Measurements from ENCODE around the gene LDB3. TPM values are rescaled to one million over a fixed set of nuclear protein-coding genes. Genes with fewer than 3 reads are reported as not detected.

Gene LDB3
- total and polyA plus RNA-seq, 12 donors = 162 to 1,738 (median 1,513) TPM

GRCh38 chr10:86681047-86681446 lies 12.7 kb downstream of the LDB3 start:
- peak; percentile 35 to 54 (median 50) for ATAC-seq
- Histone ChIP-seq H3K9me3 (no peaks in the 10 kb centered on the region), H3K36me3 (peaks cover 0 to 36% (median 7%) of the 10 kb centered on the region in 9 donors), H3K27me3 (peaks cover 0 to 7% (median 0%) of the 10 kb centered on the region in 7 donors), H3K27ac (peak overlapping the region; percentile 66 to 100 (median 90)), H3K4me1 (peaks cover 30 to 100% (median 68%) of the 10 kb centered on the region in 9 donors), H3K4me3 (peak overlapping the region in 3 of 10 donors; percentile 10 to 14 (median 12))
- intact Hi-C loops (cut with DNase I) = no loop called here
- DNase-seq = peak; percentile 67 to 77
- no peak for TF ChIP-seq CTCF (IDR thresholded peaks at IDR 0.05)
- 44 to 53% methylated on average over 14 of the region's 14 CpGs for WGBS, 2 donors

- H3K27me3 ChIP-seq = peaks cover 0 to 11% (median 6%) of the 10 kb centered on the region in 7 donors
- peak overlapping the region; percentile 66 to 100 (median 90) for H3K27ac ChIP-seq
- DNase-seq (no peak), ATAC-seq (no peak)
- H3K4me3 ChIP-seq = peak overlapping the region in 3 of 10 donors; percentile 4 to 14 (median 10)
- intact Hi-C loops (cut with DNase I) = no loop called here
- peaks cover 0 to 36% (median 7%) of the 10 kb centered on the region in 9 donors for H3K36me3 ChIP-seq
- H3K9me3 ChIP-seq = no peaks in the 10 kb centered on the region
- TF ChIP-seq CTCF (IDR thresholded peaks at IDR 0.05) = no peak
- 63 to 65% methylated on average over 22 of the region's 22 CpGs for WGBS, 2 donors
- H3K4me1 ChIP-seq = peaks cover 28 to 100% (median 63%) of the 10 kb centered on the region in 9 donors
These were observed 13.5 kb downstream of the LDB3 start for GRCh38 chr10:86681722-86682386.

- H3K27me3 ChIP-seq = peaks cover 0 to 17% (median 6%) of the 10 kb centered on the region in 7 donors
- DNase-seq (no peak), ATAC-seq (peak in 1 of 8 donors; percentile 2)
- peaks cover 0 to 36% (median 7%) of the 10 kb centered on the region in 9 donors for H3K36me3 ChIP-seq
- H3K4me1 ChIP-seq = peaks cover 28 to 100% (median 67%) of the 10 kb centered on the region in 9 donors
- 57 to 75% methylated on average over 2 of the region's 2 CpGs for WGBS, 2 donors
- intact Hi-C loops (cut with DNase I) = no loop called here
- no peak overlapping the region for H3K4me3 ChIP-seq
- peak overlapping the region; percentile 66 to 100 (median 90) for H3K27ac ChIP-seq
- TF ChIP-seq CTCF (IDR thresholded peaks at IDR 0.05) = no peak
- no peaks in the 10 kb centered on the region for H3K9me3 ChIP-seq
These were observed 14.4 kb downstream of the LDB3 start for GRCh38 chr10:86682675-86683074.

- intact Hi-C loops (cut with DNase I) = loop anchor here in 3 of 10 donors (2.0 to 5.0 kb wide), 2 partner anchors 20 to 37 kb away; no protein-coding TSS in a partner anchor
- peak; percentile 50 to 79 (median 61) for TF ChIP-seq CTCF (IDR thresholded peaks at IDR 0.05)
- H3K4me1 ChIP-seq = peaks cover 28 to 100% (median 64%) of the 10 kb centered on the region in 9 donors
- DNase-seq = peak; percentile 72 to 80
- peak; percentile 42 to 65 (median 56) for ATAC-seq
- H3K27ac ChIP-seq = peak overlapping the region; percentile 63 to 100 (median 90)
- peaks cover 0 to 36% (median 7%) of the 10 kb centered on the region in 9 donors for H3K36me3 ChIP-seq
- H3K27me3 ChIP-seq = peaks cover 0 to 17% (median 6%) of the 10 kb centered on the region in 7 donors
- H3K4me3 ChIP-seq = no peak overlapping the region
- WGBS, 2 donors = 20 to 26% methylated on average over 9 of the region's 9 CpGs
- H3K9me3 ChIP-seq = no peaks in the 10 kb centered on the region
These were observed 16.2 kb downstream of the LDB3 start for GRCh38 chr10:86684331-86685097.

Data from heart right ventricle (tissue), 16 donors.